ENCODE results near the gene SMARCC1.
"Not testable (repeated sequence)": the region's sequence is repeated elsewhere in the genome, so short reads cannot be mapped to it uniquely, and the experiment has no call there.

SMARCC1 gene

GRCh38 chr3:47772047-47772446, 9.6 kb downstream of the SMARCC1 start:
- no peak for DNase-seq

DNA sequence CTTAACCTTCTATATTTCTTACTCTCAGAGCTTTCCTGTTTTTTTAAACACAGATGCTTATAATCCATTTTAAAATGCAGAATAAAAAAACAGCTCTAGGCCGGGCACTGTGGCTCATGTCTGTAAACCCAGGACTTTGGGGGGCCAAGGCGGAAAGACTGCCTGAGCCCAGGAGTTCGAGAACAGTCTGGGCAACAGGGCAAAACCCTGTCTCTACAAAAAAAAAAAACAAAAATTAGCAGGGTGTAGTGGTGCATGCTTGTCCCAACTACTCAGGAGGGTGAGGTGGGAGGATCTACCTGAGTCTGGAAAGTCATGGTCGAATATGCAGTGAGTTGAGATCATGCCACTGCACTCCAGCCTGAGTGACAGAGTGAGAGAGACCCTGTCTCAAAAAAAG, 15.5 kb downstream of the SMARCC1 start:
- no peak for DNase-seq

GRCh38 chr3:47762233-47762632, 19.5 kb downstream of the SMARCC1 start:
- DNase-seq = no peak

GRCh38 chr3:47761046-47761445, 20.6 kb downstream of the SMARCC1 start:
- no peak for DNase-seq

- not testable (repeated sequence) for DNase-seq
Measured at GRCh38 chr3:47760207-47760606, 21.5 kb downstream of the SMARCC1 start.

GRCh38 chr3:47758261-47759025, 23.2 kb downstream of the SMARCC1 start:
- no peak for DNase-seq

GRCh38 chr3:47752716-47753115, 29.0 kb downstream of the SMARCC1 start:
- no peak for DNase-seq

GRCh38 chr3:47750811-47751354, 30.8 kb downstream of the SMARCC1 start:
- not testable (repeated sequence) for DNase-seq

GRCh38 chr3:47747558-47747957, 34.1 kb downstream of the SMARCC1 start:
- no peak for DNase-seq

GRCh38 chr3:47746264-47746663, 35.4 kb downstream of the SMARCC1 start:
- no peak for DNase-seq

GRCh38 chr3:47743855-47744254, 37.8 kb downstream of the SMARCC1 start:
- DNase-seq = no peak

DNA sequence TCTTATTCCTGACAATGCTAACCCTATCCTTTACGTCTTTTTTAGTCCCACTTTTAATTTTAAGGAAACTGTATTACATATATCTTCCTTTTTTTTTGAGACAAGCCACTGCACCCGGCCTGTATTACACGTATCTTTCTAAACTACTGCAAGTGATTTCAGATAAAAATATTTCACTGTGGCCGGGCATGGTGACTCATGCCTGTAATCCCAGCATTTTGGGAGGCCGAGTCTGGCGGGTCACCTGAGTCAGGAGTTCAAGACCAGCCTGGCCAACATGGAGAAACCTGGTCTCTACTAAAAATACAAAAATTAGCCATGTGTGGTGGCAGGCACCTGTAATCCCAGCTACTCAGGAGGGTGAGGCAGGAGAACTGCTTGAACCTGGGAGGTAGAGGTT, 38.3 kb downstream of the SMARCC1 start:
- not testable (repeated sequence) for DNase-seq

- DNase-seq = no peak
Measured at GRCh38 chr3:47741925-47742324, 39.8 kb downstream of the SMARCC1 start.

DNA sequence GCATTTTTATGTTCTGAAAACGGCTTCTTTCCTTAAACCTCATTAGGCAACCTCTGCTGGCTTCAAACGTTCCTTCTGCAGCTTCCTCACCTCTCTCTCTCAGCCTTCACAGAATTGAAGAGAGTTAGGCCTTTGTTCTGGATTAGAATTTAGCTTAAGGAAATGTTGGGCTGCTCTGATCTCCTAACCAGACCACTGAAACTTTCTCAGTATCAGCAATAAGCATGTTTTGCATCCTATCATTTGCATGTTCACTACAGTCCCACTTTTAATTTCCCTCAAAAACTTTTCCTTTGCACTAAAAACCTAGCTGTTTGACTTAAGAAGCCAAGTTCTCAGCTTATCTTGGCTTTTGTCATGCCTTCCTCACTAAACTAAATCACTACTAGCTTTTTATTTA, 49.5 kb downstream of the SMARCC1 start:
- DNase-seq = no peak

- no peak for DNase-seq
Measured at GRCh38 chr3:47731061-47731460, 50.6 kb downstream of the SMARCC1 start.

GRCh38 chr3:47722859-47723258, 58.8 kb downstream of the SMARCC1 start:
- DNase-seq = no peak

DNA sequence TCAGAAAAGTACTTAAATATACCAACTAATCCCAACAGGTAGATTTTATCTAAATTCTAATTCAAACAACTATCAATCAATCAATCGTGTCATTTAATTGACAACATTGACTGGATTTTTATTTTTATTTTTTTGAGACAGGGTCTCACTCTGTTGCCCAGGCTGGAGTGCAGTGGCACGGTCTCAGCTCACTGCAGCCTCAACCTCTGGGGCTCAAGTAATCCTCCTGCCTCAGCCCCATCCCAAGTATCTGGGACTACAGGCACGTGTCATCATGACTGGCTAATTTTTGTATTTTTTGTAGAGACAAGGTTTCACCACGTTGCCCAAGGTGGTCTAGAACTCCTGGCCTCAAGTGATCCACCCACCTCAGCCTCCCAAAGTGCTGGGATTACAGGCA, 64.2 kb downstream of the SMARCC1 start:
- DNase-seq = not testable (repeated sequence)

GRCh38 chr3:47716656-47717055, 65.0 kb downstream of the SMARCC1 start:
- no peak for DNase-seq

- no peak for DNase-seq
Measured at GRCh38 chr3:47715928-47716327, 65.8 kb downstream of the SMARCC1 start.

- DNase-seq = no peak
Measured at GRCh38 chr3:47714606-47715005, 67.1 kb downstream of the SMARCC1 start.

GRCh38 chr3:47713655-47714054, 68.0 kb downstream of the SMARCC1 start:
- DNase-seq = no peak

DNA sequence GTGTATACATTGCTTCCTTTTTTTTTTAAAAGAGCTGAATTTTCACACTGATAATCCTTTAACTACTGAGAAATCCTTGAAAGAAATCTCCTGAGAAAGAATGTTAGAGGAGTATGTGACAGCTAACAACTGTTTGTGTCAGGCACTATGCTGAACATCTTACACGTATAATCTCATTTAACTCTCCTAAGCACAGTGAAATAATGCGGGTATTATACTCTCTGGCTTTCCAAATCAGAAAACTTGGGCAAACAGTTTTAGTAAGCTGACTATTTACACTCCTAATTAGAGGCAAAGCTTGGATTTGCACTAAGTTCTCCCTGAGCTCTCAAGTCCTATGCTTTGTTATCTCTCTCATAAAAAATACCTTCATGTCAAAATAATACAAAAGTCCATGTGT, 69.3 kb downstream of the SMARCC1 start:
- no peak for DNase-seq

- DNase-seq = no peak
Measured at GRCh38 chr3:47711596-47711995, 70.1 kb downstream of the SMARCC1 start.

Data from anterior cingulate cortex (tissue), 58 donors.